Hepatocyte (in vitro differentiated cells): Measurements from ENCODE around the gene ANGPT4. TPM values are rescaled to one million over a fixed set of nuclear protein-coding genes. Genes with fewer than 3 reads are reported as not detected.
A peak's percentile ranks its signal among the peaks of the same experiment; 100 is the strongest.

Experiments
- DNase-seq: peaks from one replicate; pipeline ENCODE4 v3.0.0-alpha.2; 2016; ENCODE audit warnings: low spot score
- H2AFZ ChIP-seq: fragments of 200-600 bp; sonication (generic); 2 replicates; pipeline ENCODE4 v1.6.0; 2016; ENCODE audit warnings: antibody characterized with exemption, mild to moderate bottlenecking
- H3K27ac ChIP-seq: fragments of 200-600 bp; sonication (generic); 2 replicates; pipeline ENCODE4 v1.5.1; 2016; ENCODE audit warnings: mild to moderate bottlenecking
- H3K27me3 ChIP-seq: fragments of 200-600 bp; sonication (generic); 2 replicates; pipeline ENCODE4 v1.6.1; 2016
- H3K36me3 ChIP-seq: fragments of 200-600 bp; sonication (generic); replicated peaks from 2 replicates; pipeline ENCODE4 v1.5.1; 2016; ENCODE audit warnings: low read depth; ENCODE audit not compliant: insufficient read depth
- H3K4me1 ChIP-seq: fragments of 200-600 bp; sonication (generic); 2 replicates; pipeline ENCODE4 v1.5.1; 2016; ENCODE audit warnings: mild to moderate bottlenecking, moderate library complexity; ENCODE audit not compliant: insufficient read depth
- H3K4me2 ChIP-seq: fragments of 200-600 bp; sonication (generic); 2 replicates; pipeline ENCODE4 v1.6.0; 2016
- H3K4me3 ChIP-seq: fragments of 200-600 bp; sonication (generic); 2 replicates; pipeline ENCODE4 v1.5.1; 2016; ENCODE audit warnings: mild to moderate bottlenecking
- H3K79me2 ChIP-seq: fragments of 200-600 bp; sonication (generic); 2 replicates; pipeline ENCODE4 v1.6.0; 2017; ENCODE audit warnings: mild to moderate bottlenecking
- H3K9me2 ChIP-seq: fragments of 200-600 bp; sonication (generic); replicated peaks from 2 replicates; pipeline ENCODE4 v1.6.0; 2017; ENCODE audit warnings: mild to moderate bottlenecking; ENCODE audit not compliant: insufficient read depth
- H3K9me3 ChIP-seq: fragments of 200-600 bp; sonication (generic); 2 replicates; pipeline ENCODE4 v1.5.1; 2016; ENCODE audit warnings: low read depth, mild to moderate bottlenecking
- H4K20me1 ChIP-seq: fragments of 200-600 bp; sonication (generic); 2 replicates; pipeline ENCODE4 v1.6.0; 2016; ENCODE audit warnings: mild to moderate bottlenecking; ENCODE audit not compliant: insufficient read depth, poor library complexity, severe bottlenecking
- CTCF ChIP-seq: fragments of 200-600 bp; sonication (generic); IDR thresholded peaks from 2 replicates; pipeline ENCODE4 v1.5.1; 2016; ENCODE audit warnings: antibody characterized with exemption, mild to moderate bottlenecking; ENCODE audit not compliant: poor library complexity
- EZH2 ChIP-seq: fragments of 200-600 bp; sonication (generic); IDR thresholded peaks from 2 replicates; pipeline ENCODE4 v1.6.1; 2016; ENCODE audit warnings: antibody characterized with exemption, mild to moderate bottlenecking, borderline replicate concordance
- EZH2phosphoT487 ChIP-seq: fragments of 200-600 bp; sonication (generic); IDR thresholded peaks from one replicate; pipeline ENCODE4 v1.6.1; 2018; ENCODE audit warnings: antibody characterized with exemption, mild to moderate bottlenecking, low read depth, moderate library complexity; ENCODE audit not compliant: unreplicated experiment, severe bottlenecking
- WGBS: methylation state at CpG from one replicate; pipeline ENCODE4 v1.1.6; 2016; ENCODE audit warnings: low lambda C conversion rate; ENCODE audit errors: missing lambda C conversion rate; 5-methylcytosine and 5-hydroxymethylcytosine counted together
- polyA plus RNA-seq: library from polyadenylated mRNA; unstranded; fragments of >200 nt; fragmentation: Nextera tagmentation; extraction: Ambion mirVana; gene quantifications from 2 replicates; pipeline ENCODE4 v1.2.1, GENCODE V29; 2016
- total RNA-seq: library from RNA; depleted of rRNA; stranded (reverse); fragments of >200 nt; gene quantifications from 2 replicates; pipeline ENCODE4 v1.2.3, GENCODE V29; 2014

ANGPT4 gene
- total and polyA plus RNA-seq, 2 experiments from 2014 or later, result not detected

GRCh38 chr20:925516-925915 is 9.4 kb upstream of the ANGPT4 start:
- Histone ChIP-seq H3K27me3 (no peaks in the 10 kb centered on the region), H3K27ac (no peak overlapping the region), H3K4me2 (no peak overlapping the region), H3K79me2 (no peaks in the 10 kb centered on the region), H4K20me1 (no peaks in the 10 kb centered on the region), H3K9me2 (no peaks in the 10 kb centered on the region), H3K4me3 (no peak overlapping the region), H3K4me1 (no peaks in the 10 kb centered on the region), H3K36me3 (no peaks in the 10 kb centered on the region), H2AFZ (no peak overlapping the region), H3K9me3 (no peaks in the 10 kb centered on the region)
- no peak for DNase-seq
- TF ChIP-seq EZH2, result no peak
- no peak for TF ChIP-seq CTCF
- WGBS, result 90% methylated on average over 9 of the region's 9 CpGs

GRCh38 chr20:924639-925038 is 8.5 kb upstream of the ANGPT4 start:
- no peak for TF ChIP-seq EZH2phosphoT487
- no peak for TF ChIP-seq EZH2
- no peak for TF ChIP-seq CTCF
- Histone ChIP-seq H3K9me2 (no peaks in the 10 kb centered on the region), H3K79me2 (no peaks in the 10 kb centered on the region), H2AFZ (no peak overlapping the region), H3K4me2 (no peak overlapping the region), H4K20me1 (no peaks in the 10 kb centered on the region), H3K4me1 (no peaks in the 10 kb centered on the region), H3K27me3 (no peaks in the 10 kb centered on the region), H3K9me3 (no peaks in the 10 kb centered on the region), H3K4me3 (no peak overlapping the region), H3K27ac (no peak overlapping the region), H3K36me3 (no peaks in the 10 kb centered on the region)
- DNase-seq, result peak; percentile 36

GRCh38 chr20:922781-923180 is 6.6 kb upstream of the ANGPT4 start:
- Histone ChIP-seq H4K20me1 (no peaks in the 10 kb centered on the region), H2AFZ (no peak overlapping the region)
- no peak for TF ChIP-seq EZH2phosphoT487
- TF ChIP-seq CTCF, result no peak
- TF ChIP-seq EZH2, result no peak

GRCh38 chr20:921068-921467 is 4.9 kb upstream of the ANGPT4 start:
- 97% methylated on average over 5 of the region's 5 CpGs for WGBS
- Histone ChIP-seq H3K9me3 (no peaks in the 10 kb centered on the region), H3K9me2 (no peaks in the 10 kb centered on the region), H3K27me3 (no peaks in the 10 kb centered on the region), H3K27ac (no peak overlapping the region), H4K20me1 (no peaks in the 10 kb centered on the region), H2AFZ (no peak overlapping the region), H3K36me3 (no peaks in the 10 kb centered on the region), H3K4me3 (no peak overlapping the region), H3K4me2 (no peak overlapping the region), H3K4me1 (no peaks in the 10 kb centered on the region), H3K79me2 (no peaks in the 10 kb centered on the region)
- TF ChIP-seq EZH2phosphoT487, result no peak
- DNase-seq, result no peak

More at GRCh38 chr20:922781-923180, 6.6 kb upstream of the ANGPT4 start:
- Histone ChIP-seq H3K79me2 (no peaks in the 10 kb centered on the region), H3K4me3 (no peak overlapping the region), H3K27ac (no peak overlapping the region), H3K4me1 (no peaks in the 10 kb centered on the region), H3K9me2 (no peaks in the 10 kb centered on the region), H3K4me2 (no peak overlapping the region), H3K9me3 (no peaks in the 10 kb centered on the region), H3K27me3 (no peaks in the 10 kb centered on the region), H3K36me3 (no peaks in the 10 kb centered on the region)
- DNase-seq, result no peak
- WGBS, result 95% methylated on average over 4 of the region's 4 CpGs
